Frontal cortex (tissue), 4 donors: ENCODE measurements around the gene KRTAP27-1. TPM values are rescaled to one million over a fixed set of nuclear protein-coding genes. Genes with fewer than 3 reads are reported as not detected.

ENCODE experiments used
- DNase-seq, 2 donors: peaks; one replicate each; pipeline ENCODE4 v3.0.0; 2012; ENCODE audit warnings: low spot score in 2 of 2
- FAIRE-seq: peaks from 2 replicates; lab custom pipeline; 2012; peaks lifted over from hg19 to GRCh38; lab: Jason Lieb, UNC
- small RNA-seq: library from RNA; depleted of rRNA; stranded (forward); fragments of <200 nt; gene quantifications from one replicate; pipeline ENCODE3, GENCODE V24; 2014
- total RNA-seq: library from RNA; depleted of rRNA; stranded (reverse); fragments of >200 nt; gene quantifications from one replicate; pipeline ENCODE4 v1.2.3, GENCODE V29; 2014
- donor health status: control.
- donor health status: control.
- donor health status: control.

The KRTAP27-1 gene
- total RNA-seq, 1 donor from 2014 or later, result not detected

DNA sequence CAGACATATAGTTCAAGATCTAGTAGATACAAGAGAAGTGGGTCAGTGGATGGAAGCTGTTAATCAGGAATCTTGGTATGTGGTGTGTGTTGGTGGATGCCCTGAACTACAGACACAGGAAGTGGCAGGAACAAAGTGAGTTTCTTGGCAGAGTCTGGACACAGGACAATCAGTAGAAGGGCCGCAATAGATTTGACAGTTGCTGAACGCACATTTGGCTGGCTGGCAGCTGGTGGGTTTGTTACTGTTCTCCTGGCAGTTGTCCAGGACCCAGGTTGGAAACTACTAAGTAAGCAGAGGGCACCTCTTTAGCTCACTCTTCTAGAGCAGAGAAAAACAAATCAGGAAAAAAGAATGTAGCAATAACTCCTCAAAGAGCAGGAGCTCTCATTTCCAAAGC lies 30.6 kb downstream of the KRTAP27-1 start:
- no peak for FAIRE-seq
- no peak for DNase-seq

DNA sequence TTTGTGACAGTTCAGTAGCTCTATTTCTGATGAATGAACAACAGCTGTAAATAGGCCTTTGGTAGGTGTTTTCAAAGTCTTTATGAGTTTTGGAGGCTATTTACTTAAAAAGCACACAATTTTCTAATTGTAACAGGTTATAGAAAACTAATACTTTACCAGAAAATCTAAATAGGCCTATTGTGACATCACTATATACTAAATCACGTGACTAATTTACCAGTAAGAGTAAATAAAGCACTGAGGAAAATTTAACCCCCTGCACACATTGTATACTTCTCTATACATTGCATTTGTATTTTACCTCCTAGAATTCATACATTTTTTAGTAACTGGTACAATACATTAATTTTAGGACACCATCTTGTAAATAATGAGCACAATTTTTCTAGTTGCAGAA lies 32.4 kb downstream of the KRTAP27-1 start:
- FAIRE-seq, result no peak
- no peak for DNase-seq

DNA sequence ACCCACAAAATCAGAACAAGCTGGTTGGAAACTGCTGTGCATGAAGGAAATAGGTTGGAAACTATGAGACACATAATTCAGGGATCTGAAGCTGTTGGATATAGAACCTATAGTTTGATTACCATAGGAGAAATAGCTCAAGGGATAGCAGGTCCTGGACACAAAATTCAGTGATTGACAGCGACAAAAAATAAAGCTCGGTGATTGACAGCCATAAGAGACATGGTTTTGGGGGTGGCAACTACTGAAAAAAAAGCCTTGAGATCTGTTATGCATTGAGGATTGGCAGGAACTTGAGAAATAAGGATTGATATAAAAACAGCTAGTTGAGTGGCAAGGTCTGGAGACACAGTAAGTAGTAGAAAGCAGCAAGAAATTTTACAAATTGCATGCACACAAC lies 48.3 kb downstream of the KRTAP27-1 start, which contains the start of gene KRTAP25-1:
Gene KRTAP25-1 (minus strand): TSS at position 300 of the 400 bp plus-strand sequence. CDS start 24 bp downstream, at position 276.
- FAIRE-seq (no peak), DNase-seq (no peak)

Small RNA genes within 50 kb of the gene (small RNA-seq; reads per million reads assigned to genes)
- gene KRTAP23-1 (not detected), gene MIR4327 (not detected)

Other genes starting within 250 kb of the KRTAP27-1 start
- gene CLDN17, start 170.9 kb downstream of the KRTAP27-1 start, total RNA-seq, result not detected
- not detected for gene CLDN8, start 121.6 kb downstream of the KRTAP27-1 start, total RNA-seq
- gene KRTAP24-1, start 54.7 kb downstream of the KRTAP27-1 start, total RNA-seq, result not detected
- not detected for gene KRTAP25-1, start 48.2 kb downstream of the KRTAP27-1 start, total RNA-seq
- not detected for gene KRTAP26-1, start 17.4 kb downstream of the KRTAP27-1 start, total RNA-seq
- not detected for gene KRTAP23-1, start 10.9 kb upstream of the KRTAP27-1 start, total RNA-seq
- not detected for gene KRTAP13-2, start 34.6 kb upstream of the KRTAP27-1 start, total RNA-seq
- not detected for gene KRTAP13-1, start 58.3 kb upstream of the KRTAP27-1 start, total RNA-seq
- not detected for gene KRTAP13-3, start 88.2 kb upstream of the KRTAP27-1 start, total RNA-seq
- gene KRTAP13-4, start 92.5 kb upstream of the KRTAP27-1 start, total RNA-seq, result not detected
- gene KRTAP15-1, start 102.6 kb upstream of the KRTAP27-1 start, total RNA-seq, result not detected
- gene KRTAP19-1, start 142.7 kb upstream of the KRTAP27-1 start, total RNA-seq, result not detected
- not detected for gene KRTAP19-2, start 149.7 kb upstream of the KRTAP27-1 start, total RNA-seq
- gene KRTAP19-3, start 154.3 kb upstream of the KRTAP27-1 start, total RNA-seq, result not detected
- not detected for gene KRTAP19-4, start 159.5 kb upstream of the KRTAP27-1 start, total RNA-seq
- not detected for gene KRTAP19-5, start 164.4 kb upstream of the KRTAP27-1 start, total RNA-seq
- not detected for gene KRTAP19-6, start 204.2 kb upstream of the KRTAP27-1 start, total RNA-seq
- gene KRTAP19-7, start 223.6 kb upstream of the KRTAP27-1 start, total RNA-seq, result not detected